ENCODE results near the gene TPP2.

- TF ChIP-seq, protein P1, sequence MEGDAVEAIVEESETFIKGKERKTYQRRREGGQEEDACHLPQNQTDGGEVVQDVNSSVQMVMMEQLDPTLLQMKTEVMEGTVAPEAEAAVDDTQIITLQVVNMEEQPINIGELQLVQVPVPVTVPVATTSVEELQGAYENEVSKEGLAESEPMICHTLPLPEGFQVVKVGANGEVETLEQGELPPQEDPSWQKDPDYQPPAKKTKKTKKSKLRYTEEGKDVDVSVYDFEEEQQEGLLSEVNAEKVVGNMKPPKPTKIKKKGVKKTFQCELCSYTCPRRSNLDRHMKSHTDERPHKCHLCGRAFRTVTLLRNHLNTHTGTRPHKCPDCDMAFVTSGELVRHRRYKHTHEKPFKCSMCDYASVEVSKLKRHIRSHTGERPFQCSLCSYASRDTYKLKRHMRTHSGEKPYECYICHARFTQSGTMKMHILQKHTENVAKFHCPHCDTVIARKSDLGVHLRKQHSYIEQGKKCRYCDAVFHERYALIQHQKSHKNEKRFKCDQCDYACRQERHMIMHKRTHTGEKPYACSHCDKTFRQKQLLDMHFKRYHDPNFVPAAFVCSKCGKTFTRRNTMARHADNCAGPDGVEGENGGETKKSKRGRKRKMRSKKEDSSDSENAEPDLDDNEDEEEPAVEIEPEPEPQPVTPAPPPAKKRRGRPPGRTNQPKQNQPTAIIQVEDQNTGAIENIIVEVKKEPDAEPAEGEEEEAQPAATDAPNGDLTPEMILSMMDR (conservative IDR thresholded peaks at IDR 0.05): no peak
- TF ChIP-seq ZFX (IDR thresholded peaks at IDR 0.05): no peak
Observed at GRCh38 chr13:102567857-102568256, 28.9 kb upstream of the TPP2 start.
